Adipocyte (in vitro differentiated cells): ENCODE measurements around the gene DAD1.

Experiments used
- DNase-seq: peaks from one replicate; pipeline ENCODE4 v3.0.0-alpha.2; 2015; ENCODE audit warnings: low read depth
- H3K27me3 ChIP-seq: replicated peaks from 2 replicates; pipeline ENCODE4 v1.7.0; 2013; ENCODE audit warnings: mild to moderate bottlenecking, low read length, moderate library complexity; ENCODE audit not compliant: control insufficient read depth, insufficient read depth
- H3K36me3 ChIP-seq: 2 replicates; pipeline ENCODE4 v1.7.0; 2013; ENCODE audit warnings: low read length, mild to moderate bottlenecking, moderate library complexity; ENCODE audit not compliant: control insufficient read depth, insufficient read depth, severe bottlenecking
- H3K4me1 ChIP-seq: 2 replicates; pipeline ENCODE4 v1.7.0; 2013; ENCODE audit warnings: mild to moderate bottlenecking, low read length, moderate library complexity; ENCODE audit not compliant: control insufficient read depth, insufficient read depth
- H3K4me3 ChIP-seq: 2 replicates; pipeline ENCODE4 v1.7.0; 2013; ENCODE audit warnings: mild to moderate bottlenecking, low read length, moderate library complexity
- H3K9ac ChIP-seq: 2 replicates; pipeline ENCODE4 v1.7.0; 2013; ENCODE audit warnings: mild to moderate bottlenecking, low read length, moderate library complexity
- H3K9me3 ChIP-seq: 2 replicates; pipeline ENCODE4 v1.7.0; 2013; ENCODE audit warnings: mild to moderate bottlenecking, low read length, moderate library complexity; ENCODE audit not compliant: control insufficient read depth

The DAD1 gene

GRCh38 chr14:22520796-22521195 lies 68.2 kb downstream of the DAD1 start:
- Histone ChIP-seq H3K4me1 (peaks cover 30% of the 10 kb centered on the region), H3K36me3 (no peaks in the 10 kb centered on the region), H3K9me3 (no peaks in the 10 kb centered on the region), H3K9ac (peak overlapping the region; percentile 6), H3K27me3 (peaks cover 8% of the 10 kb centered on the region), H3K4me3 (peak overlapping the region; percentile 47)
- DNase-seq, result no peak

GRCh38 chr14:22519877-22520685 lies 68.9 kb downstream of the DAD1 start:
- Histone ChIP-seq H3K9me3 (no peaks in the 10 kb centered on the region), H3K27me3 (peaks cover 8% of the 10 kb centered on the region)
- DNase-seq, result peak; percentile 9

DNA sequence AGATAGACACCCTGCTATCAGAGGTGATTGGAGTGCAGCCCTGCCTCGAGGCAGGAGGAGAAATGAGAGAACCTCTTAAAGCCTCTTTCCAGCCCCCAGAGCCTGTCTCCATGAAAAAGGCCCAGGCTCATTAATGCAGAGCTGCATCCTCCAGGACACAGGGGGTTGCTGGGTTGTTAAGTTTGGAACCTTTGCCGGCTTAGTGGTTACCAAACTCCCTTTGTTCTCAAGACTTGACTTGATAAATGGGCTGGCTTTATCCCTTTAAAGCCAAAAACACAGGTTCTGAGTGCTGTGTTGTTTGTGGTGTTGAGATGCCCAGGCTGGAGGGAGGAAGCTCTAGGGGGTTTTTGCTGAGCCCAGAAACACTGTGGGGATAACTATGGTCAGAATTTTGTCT lies 71.0 kb downstream of the DAD1 start:
- no peak for DNase-seq
- Histone ChIP-seq H3K27me3 (peaks cover 8% of the 10 kb centered on the region), H3K9ac (no peak overlapping the region), H3K36me3 (no peaks in the 10 kb centered on the region), H3K9me3 (no peaks in the 10 kb centered on the region), H3K4me3 (no peak overlapping the region), H3K4me1 (peaks cover 46% of the 10 kb centered on the region)

More at GRCh38 chr14:22519877-22520685, 68.9 kb downstream of the DAD1 start:
- peak overlapping the region; percentile 6 for H3K9ac ChIP-seq
- peaks cover 37% of the 10 kb centered on the region for H3K4me1 ChIP-seq
- no peaks in the 10 kb centered on the region for H3K36me3 ChIP-seq
- H3K4me3 ChIP-seq, result peak overlapping the region; percentile 47

- DNase-seq, result no peak
- Histone ChIP-seq H3K4me3 (no peak overlapping the region), H3K9ac (no peak overlapping the region), H3K27me3 (peaks cover 8% of the 10 kb centered on the region), H3K36me3 (no peaks in the 10 kb centered on the region), H3K9me3 (no peaks in the 10 kb centered on the region), H3K4me1 (peaks cover 46% of the 10 kb centered on the region)
Observed at GRCh38 chr14:22517117-22517720, 71.8 kb downstream of the DAD1 start.

DNA sequence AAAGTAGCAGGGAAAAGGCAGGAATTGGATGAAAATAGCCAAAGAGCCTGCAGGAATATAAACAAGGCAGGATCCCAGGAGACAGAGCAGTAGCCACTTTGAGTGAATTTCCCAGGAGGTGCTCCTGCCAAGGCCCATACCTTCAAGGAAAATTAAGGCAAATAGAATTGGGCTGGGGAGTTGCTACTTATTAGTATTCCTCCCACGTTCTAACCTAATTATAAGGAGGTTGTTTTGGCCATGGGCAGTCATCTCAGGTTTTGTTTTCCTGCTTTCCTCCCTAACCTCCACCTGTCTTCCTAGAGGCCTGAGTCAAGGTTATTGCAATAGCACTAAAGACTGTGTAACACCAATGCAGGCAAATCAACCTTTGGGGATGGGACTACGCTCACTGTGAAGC lies 73.1 kb downstream of the DAD1 start:
- H3K9me3 ChIP-seq, result no peaks in the 10 kb centered on the region
- peaks cover 8% of the 10 kb centered on the region for H3K27me3 ChIP-seq
- DNase-seq, result no peak
- H3K4me1 ChIP-seq, result peaks cover 46% of the 10 kb centered on the region
- H3K36me3 ChIP-seq, result no peaks in the 10 kb centered on the region
- H3K4me3 ChIP-seq, result no peak overlapping the region
- H3K9ac ChIP-seq, result no peak overlapping the region
